Fibroblast of villous mesenchyme (primary cell): ENCODE results near the gene PDILT. TPM values are rescaled to one million over a fixed set of nuclear protein-coding genes. Genes with fewer than 3 reads are reported as not detected.
"Not testable (repeated sequence)": the region's sequence is repeated elsewhere in the genome, so short reads cannot be mapped to it uniquely, and the experiment has no call there.

ENCODE experiments used
- DNase-seq: peaks from one replicate; pipeline ENCODE4 v3.0.0-alpha.2; 2010; ENCODE audit warnings: low read depth
- H3K4me3 ChIP-seq: 2 replicates; pipeline ENCODE4 v1.5.1; 2011; ENCODE audit warnings: low read depth, mild to moderate bottlenecking, low read length
- total RNA-seq: library from RNA; depleted of rRNA; stranded (reverse); fragments of >200 nt; gene quantifications from 2 replicates; pipeline ENCODE4 v1.2.3, GENCODE V29; 2012
- TF ChIP-seq, protein P1 (sequence below): IDR thresholded peaks from 2 replicates; pipeline ENCODE4 v1.5.1; 2012; ENCODE audit warnings: low read depth, mild to moderate bottlenecking, low read length; ENCODE audit not compliant: insufficient read depth

Gene PDILT, protein sequence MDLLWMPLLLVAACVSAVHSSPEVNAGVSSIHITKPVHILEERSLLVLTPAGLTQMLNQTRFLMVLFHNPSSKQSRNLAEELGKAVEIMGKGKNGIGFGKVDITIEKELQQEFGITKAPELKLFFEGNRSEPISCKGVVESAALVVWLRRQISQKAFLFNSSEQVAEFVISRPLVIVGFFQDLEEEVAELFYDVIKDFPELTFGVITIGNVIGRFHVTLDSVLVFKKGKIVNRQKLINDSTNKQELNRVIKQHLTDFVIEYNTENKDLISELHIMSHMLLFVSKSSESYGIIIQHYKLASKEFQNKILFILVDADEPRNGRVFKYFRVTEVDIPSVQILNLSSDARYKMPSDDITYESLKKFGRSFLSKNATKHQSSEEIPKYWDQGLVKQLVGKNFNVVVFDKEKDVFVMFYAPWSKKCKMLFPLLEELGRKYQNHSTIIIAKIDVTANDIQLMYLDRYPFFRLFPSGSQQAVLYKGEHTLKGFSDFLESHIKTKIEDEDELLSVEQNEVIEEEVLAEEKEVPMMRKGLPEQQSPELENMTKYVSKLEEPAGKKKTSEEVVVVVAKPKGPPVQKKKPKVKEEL
- total RNA-seq: not detected in 2 replicates

DNA sequence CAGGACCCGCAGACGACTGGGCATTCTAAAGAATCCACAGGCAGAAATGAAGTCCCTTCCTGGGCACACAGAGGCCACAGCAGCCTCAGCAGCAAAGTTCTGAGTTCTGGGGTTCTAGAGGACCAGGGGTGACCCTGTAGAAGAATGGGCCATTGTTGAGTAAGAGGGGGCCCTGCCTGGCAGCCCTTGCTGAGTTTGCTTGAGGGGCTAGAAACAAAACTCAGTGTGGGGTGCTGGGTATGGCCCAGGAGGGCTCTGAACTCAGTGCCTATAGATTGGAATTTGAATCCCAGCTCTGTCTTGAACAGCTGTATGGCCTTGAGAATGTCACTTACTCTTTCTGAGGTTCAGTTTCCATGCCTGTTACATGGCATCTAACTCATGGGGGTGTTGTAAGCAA is at the start of gene PDILT:
TSS of gene PDILT (minus strand) at position 101 of the 400 bp plus-strand sequence. CDS start 5,437 bp downstream, outside the sequence.
- TF ChIP-seq, protein P1, sequence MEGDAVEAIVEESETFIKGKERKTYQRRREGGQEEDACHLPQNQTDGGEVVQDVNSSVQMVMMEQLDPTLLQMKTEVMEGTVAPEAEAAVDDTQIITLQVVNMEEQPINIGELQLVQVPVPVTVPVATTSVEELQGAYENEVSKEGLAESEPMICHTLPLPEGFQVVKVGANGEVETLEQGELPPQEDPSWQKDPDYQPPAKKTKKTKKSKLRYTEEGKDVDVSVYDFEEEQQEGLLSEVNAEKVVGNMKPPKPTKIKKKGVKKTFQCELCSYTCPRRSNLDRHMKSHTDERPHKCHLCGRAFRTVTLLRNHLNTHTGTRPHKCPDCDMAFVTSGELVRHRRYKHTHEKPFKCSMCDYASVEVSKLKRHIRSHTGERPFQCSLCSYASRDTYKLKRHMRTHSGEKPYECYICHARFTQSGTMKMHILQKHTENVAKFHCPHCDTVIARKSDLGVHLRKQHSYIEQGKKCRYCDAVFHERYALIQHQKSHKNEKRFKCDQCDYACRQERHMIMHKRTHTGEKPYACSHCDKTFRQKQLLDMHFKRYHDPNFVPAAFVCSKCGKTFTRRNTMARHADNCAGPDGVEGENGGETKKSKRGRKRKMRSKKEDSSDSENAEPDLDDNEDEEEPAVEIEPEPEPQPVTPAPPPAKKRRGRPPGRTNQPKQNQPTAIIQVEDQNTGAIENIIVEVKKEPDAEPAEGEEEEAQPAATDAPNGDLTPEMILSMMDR: no peak
- no peak within 1 kb of the TSS for H3K4me3 ChIP-seq
- no peak for DNase-seq

DNA sequence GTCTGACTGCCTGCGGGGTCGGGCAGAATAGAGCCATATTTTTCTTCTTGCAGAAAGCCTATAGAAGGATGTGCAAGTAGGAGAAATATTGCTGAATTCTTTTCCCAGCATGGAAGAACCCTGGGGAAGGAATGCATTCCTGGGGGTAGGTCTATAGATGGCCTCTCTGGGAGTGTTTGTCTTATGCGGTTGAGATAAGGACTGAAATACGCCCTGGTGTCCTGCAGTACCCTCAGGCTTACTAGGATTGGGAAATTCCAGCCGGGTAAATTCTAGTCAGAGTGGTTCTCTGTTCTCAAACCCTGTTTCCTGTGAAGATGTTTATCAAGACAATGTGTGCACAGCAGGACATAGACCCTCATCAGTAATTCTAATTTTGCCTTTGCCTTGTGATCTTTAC is 49.1 kb upstream of the PDILT start:
- not testable (repeated sequence) for H3K4me3 ChIP-seq

DNA sequence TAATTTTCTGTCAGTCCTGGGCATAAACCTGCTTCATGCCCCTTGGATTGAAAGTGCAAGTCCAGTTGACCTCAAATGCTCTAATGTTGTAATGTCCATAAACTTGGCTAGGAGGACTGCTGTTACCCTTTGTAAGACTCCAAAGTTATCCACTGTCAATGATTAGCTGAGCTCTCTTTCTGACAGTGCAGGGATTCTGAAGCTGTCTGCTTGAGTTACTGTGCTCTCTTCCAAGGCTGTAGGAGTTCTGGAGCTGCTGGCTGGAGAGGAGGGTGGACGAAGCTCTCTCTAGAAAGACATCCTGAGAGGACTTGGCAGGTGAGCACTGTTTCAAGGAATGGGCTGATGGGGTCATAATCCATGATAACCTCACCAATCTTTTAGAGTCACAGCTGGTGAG is 46.8 kb upstream of the PDILT start, which contains the start of gene ACSM2A:
TSS of gene ACSM2A (plus strand) at position 158 of the 400 bp plus-strand sequence. CDS start 8,594 bp downstream, outside the sequence.
- H3K4me3 ChIP-seq, DNase-seq: not testable (repeated sequence)

More for the DNA sequence above, 49.1 kb upstream of the PDILT start:
- DNase-seq: not testable (repeated sequence)

DNA sequence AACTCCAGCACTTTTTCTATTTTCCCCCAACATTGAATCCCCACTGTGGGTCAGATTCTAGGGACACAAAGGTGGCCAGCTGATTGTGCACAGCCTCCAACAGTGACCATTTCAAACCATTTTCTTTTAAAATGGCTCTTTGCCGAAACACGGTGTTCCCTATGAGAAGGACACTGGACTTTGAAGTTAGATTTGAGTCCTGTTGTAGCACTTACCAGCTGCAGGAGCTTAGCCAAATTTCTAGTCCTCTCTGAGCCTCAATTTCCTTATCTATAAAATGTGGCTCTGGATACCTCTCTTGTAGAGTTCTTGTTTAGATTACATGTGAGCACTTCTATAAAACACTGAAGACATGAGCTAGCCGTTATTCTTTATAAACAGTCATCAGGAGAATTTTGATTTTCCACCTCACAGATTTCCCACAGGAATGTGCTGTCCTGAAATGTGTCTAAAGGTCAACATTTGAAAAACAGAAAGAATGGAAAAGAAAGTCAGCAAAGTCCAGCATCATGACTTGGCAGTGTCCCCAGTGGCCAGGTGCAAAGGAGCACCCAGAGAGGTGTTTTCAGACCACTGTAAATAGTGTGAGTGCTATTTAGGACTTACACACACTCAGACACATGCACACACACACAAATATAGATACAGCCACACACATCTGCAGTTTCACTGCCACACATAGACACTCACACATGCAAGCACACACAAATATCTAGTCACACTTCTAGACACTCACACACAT is 42.3 kb upstream of the PDILT start:
- not testable (repeated sequence) for DNase-seq, H3K4me3 ChIP-seq

DNA sequence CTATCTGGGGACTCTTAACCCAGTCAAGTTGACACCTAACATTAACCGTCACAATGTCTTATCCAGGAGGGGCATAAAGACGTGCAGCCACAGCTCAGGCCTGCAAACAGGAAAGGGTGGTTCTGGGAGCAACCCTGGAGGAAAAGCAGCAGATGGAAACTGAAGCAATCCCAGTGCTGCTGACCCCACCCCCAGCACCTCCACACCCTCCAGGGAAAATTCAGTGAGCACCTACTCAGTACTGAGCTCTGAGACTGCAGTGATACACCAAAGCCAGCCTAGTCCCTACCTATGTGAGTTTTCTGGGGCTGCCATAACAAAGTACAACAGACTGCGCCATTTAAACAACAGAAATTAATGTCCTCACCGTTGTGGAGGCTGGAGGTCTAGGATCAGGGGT is 37.3 kb upstream of the PDILT start:
- not testable (repeated sequence) for H3K4me3 ChIP-seq, DNase-seq

DNA sequence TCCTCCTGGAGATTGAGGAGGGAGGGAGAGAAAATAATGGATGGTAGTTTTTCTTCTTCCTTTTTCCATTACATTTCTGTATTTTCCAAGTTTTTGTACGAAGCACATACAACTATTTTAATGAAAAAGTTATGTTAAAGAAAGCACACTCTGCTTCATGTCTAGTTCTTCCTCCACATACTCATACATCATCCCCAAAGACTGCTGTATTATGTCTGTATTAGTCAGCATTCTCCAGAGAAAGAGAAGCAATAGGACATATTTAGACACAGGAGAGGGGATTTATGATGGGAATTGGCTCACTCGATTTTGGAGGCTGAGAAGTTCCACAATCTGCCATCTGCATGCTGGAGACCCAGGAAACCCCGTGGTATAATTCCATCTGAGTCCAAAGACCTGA is 36.7 kb upstream of the PDILT start:
- DNase-seq: no peak
- no peak overlapping the region for H3K4me3 ChIP-seq

DNA sequence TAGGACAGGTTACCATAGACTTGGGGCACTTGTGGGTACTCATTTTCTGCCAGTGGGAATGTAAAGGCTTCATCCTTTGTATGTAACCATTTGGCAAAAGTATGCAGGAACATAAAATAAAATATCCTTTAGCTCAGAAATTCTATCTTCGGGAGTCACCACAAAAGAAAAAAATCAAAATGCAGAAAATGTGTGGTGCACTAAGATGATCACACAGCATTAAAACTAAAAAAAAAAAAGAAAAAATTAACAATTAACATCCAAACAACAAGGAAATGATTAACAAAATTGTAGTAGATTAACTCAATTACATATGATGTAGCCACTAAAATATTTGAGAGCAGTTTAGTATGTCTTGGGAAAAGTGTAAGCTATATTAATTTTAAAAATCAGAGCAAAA is 36.2 kb upstream of the PDILT start:
- H3K4me3 ChIP-seq, DNase-seq: not testable (repeated sequence)

More for the DNA sequence above, 36.7 kb upstream of the PDILT start:
- TF ChIP-seq, protein P1: no peak

DNA sequence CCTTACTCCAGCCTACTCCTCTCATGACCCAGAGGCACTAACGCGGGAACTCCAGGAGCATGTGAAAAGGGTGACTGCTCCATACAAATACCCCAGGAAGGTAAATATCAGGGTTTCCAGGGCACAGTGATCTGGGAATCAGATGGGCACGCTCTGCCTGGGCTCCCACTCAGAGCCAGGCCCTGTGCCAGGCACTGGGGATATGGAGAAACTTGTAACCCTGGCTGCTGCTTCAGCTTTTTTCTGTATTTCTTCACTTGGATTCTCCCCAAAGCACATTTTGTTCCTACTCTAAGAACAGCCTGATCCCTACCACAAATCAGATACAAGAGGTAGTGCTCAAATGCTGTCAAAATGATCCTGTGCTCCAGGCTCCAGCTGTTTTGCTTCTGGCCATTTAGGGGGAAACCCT is 35.3 kb upstream of the PDILT start:
- DNase-seq, H3K4me3 ChIP-seq: not testable (repeated sequence)

DNA sequence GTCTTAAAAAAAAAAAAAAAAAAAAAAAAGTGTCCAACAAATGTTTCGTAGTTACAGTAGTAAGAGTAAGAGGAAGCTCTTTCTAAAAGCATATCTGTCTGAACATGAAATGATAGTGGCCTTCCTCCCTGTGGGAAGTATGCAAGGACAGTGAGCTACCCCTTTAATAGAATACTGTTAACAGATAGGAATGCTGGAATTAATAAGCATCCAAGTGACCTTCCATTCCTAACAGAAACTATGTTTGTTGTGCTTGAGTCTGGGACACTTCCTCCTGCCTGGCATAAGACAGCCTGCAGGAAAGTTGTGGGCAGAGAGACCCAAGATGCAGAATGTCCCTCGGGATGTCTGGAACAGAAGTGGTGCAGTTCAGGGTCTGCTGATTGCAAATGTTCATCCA is 34.4 kb upstream of the PDILT start:
- H3K4me3 ChIP-seq, DNase-seq: not testable (repeated sequence)

DNA sequence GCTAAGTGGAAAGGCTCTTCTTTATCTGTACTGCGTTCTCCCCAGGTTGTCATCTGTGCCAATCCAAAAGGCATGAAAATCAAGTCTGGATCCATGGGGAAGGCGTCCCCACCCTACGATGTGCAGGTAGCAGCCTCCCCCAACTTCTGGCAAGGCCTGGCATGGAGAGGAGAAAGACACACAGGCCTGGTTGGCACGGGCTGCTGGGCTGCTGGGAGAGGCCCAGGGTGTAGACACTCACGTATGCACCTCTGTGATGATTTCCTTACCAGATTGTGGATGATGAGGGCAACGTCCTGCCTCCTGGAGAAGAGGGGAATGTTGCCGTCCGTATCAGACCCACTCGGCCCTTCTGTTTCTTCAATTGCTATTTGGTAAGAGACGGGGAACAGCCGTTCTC is 26.4 kb upstream of the PDILT start:
- TF ChIP-seq, protein P1: no peak
- DNase-seq: no peak
- no peak overlapping the region for H3K4me3 ChIP-seq

DNA sequence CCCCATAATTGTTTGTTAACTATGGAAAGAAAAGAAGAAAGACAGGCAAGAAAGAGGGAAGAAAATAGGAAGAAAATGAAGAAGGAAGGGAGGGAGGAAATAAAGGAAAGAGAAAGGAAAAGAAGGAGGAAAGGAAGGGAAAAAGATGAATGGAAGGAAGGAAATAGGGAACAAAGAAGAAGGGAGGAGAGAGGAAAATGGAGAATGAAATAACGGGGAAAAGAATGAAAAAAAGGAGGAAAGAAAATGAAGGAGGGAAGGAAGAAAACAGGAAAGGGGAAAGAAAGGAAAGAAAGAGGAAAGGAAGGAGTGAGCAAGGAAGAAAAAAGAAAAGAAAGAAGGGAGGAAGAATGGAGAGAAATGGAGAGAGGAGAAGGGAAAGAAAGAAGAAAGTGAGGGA is 25.9 kb upstream of the PDILT start:
- H3K4me3 ChIP-seq, DNase-seq: not testable (repeated sequence)

DNA sequence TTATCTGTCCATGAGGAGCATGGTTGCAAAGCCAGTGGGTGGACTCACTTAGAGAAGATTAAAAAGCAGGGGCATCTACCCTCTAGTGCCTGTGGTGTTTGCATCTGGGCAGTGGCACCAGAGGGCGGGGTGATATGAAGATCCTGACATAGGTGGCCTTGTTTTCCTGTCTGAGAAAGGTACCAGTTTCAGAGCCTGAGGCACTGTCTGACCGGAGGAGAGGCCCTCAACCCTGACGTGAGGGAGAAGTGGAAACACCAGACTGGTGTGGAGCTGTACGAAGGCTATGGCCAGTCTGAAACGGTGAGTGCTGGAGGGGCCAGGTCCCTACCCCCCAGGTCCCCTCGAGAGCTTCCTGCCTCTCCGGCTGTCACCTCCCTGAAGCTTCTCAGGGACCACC is 25.0 kb upstream of the PDILT start:
- not testable (repeated sequence) for H3K4me3 ChIP-seq, DNase-seq

DNA sequence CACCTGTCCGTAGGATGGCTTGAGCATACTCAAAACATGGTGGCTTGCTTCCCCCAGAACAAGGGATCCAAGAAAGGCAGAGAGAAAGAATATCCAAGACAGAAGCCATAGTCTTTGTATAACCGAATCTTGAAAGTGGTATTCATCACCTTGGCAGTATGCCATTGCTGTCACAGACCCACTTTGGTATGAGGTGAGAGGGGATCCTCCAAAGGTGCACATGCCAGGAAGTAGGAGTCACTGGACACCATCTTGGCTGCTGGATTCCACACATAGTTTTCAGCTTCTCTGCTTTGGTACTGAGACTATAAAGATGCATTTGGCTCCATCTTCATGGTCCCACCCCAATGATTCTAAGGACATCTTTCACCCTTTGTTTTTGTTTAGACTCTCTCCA is 22.9 kb upstream of the PDILT start:
- DNase-seq, H3K4me3 ChIP-seq: not testable (repeated sequence)
